Measurements from ENCODE around the gene THOC1.

GRCh38 chr18:303011-303410, 35.2 kb upstream of the THOC1 start:
- TF ChIP-seq, protein P1, sequence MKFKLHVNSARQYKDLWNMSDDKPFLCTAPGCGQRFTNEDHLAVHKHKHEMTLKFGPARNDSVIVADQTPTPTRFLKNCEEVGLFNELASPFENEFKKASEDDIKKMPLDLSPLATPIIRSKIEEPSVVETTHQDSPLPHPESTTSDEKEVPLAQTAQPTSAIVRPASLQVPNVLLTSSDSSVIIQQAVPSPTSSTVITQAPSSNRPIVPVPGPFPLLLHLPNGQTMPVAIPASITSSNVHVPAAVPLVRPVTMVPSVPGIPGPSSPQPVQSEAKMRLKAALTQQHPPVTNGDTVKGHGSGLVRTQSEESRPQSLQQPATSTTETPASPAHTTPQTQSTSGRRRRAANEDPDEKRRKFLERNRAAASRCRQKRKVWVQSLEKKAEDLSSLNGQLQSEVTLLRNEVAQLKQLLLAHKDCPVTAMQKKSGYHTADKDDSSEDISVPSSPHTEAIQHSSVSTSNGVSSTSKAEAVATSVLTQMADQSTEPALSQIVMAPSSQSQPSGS (IDR thresholded peaks at IDR 0.05; ENCODE audit: low read length) = no peak
- TF ChIP-seq CTCF (IDR thresholded peaks at IDR 0.05; ENCODE audit: control extremely low read depth in 1 of 3, insufficient read depth in 1 of 3, low read depth in 1 of 3, low read length in 3 of 3) (no peak), POLR2AphosphoS5 (IDR thresholded peaks at IDR 0.05; ENCODE audit: low read depth, low read length) (no peak), EZH2 (IDR thresholded peaks at IDR 0.05; ENCODE audit: low read depth, low read length, severe bottlenecking) (no peak), RFX5 (IDR thresholded peaks at IDR 0.05; ENCODE audit: borderline replicate concordance, low read depth, low read length) (no peak), CHD1 (IDR thresholded peaks at IDR 0.05; ENCODE audit: low read depth, low read length) (no peak), YY1 (IDR thresholded peaks at IDR 0.05; ENCODE audit: low read depth, low read length) (no peak), GTF2F1 (IDR thresholded peaks at IDR 0.05; ENCODE audit: borderline replicate concordance, low read depth, low read length) (no peak), FOSL1 (IDR thresholded peaks at IDR 0.05; ENCODE audit: insufficient read depth, low read depth, low read length) (no peak), SP1 (IDR thresholded peaks at IDR 0.05; ENCODE audit: low read depth, low read length) (no peak)

Measured in H1 (cell line).